Loucy (cell line): ENCODE data around the gene IRS1.

Source experiments
- H2AFZ ChIP-seq: fragments of 200-600 bp; sonication (generic); 2 replicates; pipeline ENCODE4 v1.6.0; 2016; ENCODE audit warnings: antibody characterized with exemption, mild to moderate bottlenecking, low read length, moderate library complexity
- H3F3A ChIP-seq: fragments of 200-600 bp; 2 replicates; pipeline ENCODE4 v1.6.0; 2016; ENCODE audit warnings: antibody characterized with exemption, low read depth, mild to moderate bottlenecking
- H3K27me3 ChIP-seq: fragments of 200-600 bp; sonication (generic); 2 replicates; pipeline ENCODE4 v1.6.1; 2014; ENCODE audit warnings: low read length, mild to moderate bottlenecking; ENCODE audit not compliant: insufficient read depth, poor library complexity, severe bottlenecking
- H3K36me3 ChIP-seq: fragments of 200-600 bp; sonication (generic); 2 replicates; pipeline ENCODE4 v1.6.1; 2016; ENCODE audit warnings: low read length; ENCODE audit not compliant: insufficient read depth
- H3K4me1 ChIP-seq: fragments of 200-600 bp; sonication (generic); 2 replicates; pipeline ENCODE4 v1.5.1; 2014; ENCODE audit warnings: low read length, mild to moderate bottlenecking; ENCODE audit not compliant: insufficient read depth, poor library complexity, severe bottlenecking
- H3K4me2 ChIP-seq: fragments of 200-600 bp; sonication (generic); 2 replicates; pipeline ENCODE4 v1.6.0; 2014; ENCODE audit warnings: antibody characterized with exemption, low read length, low read depth, mild to moderate bottlenecking; ENCODE audit not compliant: poor library complexity, severe bottlenecking
- H3K4me3 ChIP-seq: fragments of 200-600 bp; sonication (generic); 2 replicates; pipeline ENCODE4 v1.5.1; 2014; ENCODE audit warnings: low read length, mild to moderate bottlenecking, mixed read lengths; ENCODE audit not compliant: poor library complexity, severe bottlenecking
- H3K79me2 ChIP-seq: fragments of 200-600 bp; sonication (generic); 2 replicates; pipeline ENCODE4 v1.6.1; 2014; ENCODE audit warnings: low read length; ENCODE audit not compliant: insufficient read depth
- H3K9ac ChIP-seq: fragments of 200-600 bp; sonication (generic); 2 replicates; pipeline ENCODE4 v1.6.0; 2014; ENCODE audit warnings: mild to moderate bottlenecking, low read depth, low read length, moderate library complexity; ENCODE audit not compliant: poor library complexity, severe bottlenecking
- H3K9me2 ChIP-seq: fragments of 200-600 bp; sonication (generic); replicated peaks from 2 replicates; pipeline ENCODE4 v1.6.1; 2016; ENCODE audit warnings: low read depth, low read length, mixed read lengths
- H3K9me3 ChIP-seq: fragments of 200-600 bp; sonication (generic); 2 replicates; pipeline ENCODE4 v1.6.1; 2014; ENCODE audit warnings: mild to moderate bottlenecking, antibody characterized with exemption, low read length, low read depth; ENCODE audit not compliant: insufficient read depth
- H4K20me1 ChIP-seq: fragments of 200-600 bp; sonication (generic); 2 replicates; pipeline ENCODE4 v1.6.0; 2014; ENCODE audit warnings: antibody characterized with exemption, low read length, mild to moderate bottlenecking; ENCODE audit not compliant: insufficient read depth, poor library complexity, severe bottlenecking
- CTCF ChIP-seq: fragments of 200-600 bp; sonication (generic); conservative IDR thresholded peaks from 2 replicates; pipeline ENCODE4 v1.5.1; 2014; ENCODE audit warnings: mild to moderate bottlenecking, antibody characterized with exemption, low read length
- EZH2phosphoT487 ChIP-seq: fragments of 200-600 bp; IDR thresholded peaks from 2 replicates; pipeline ENCODE4 v1.6.1; 2018; ENCODE audit warnings: antibody characterized with exemption, mild to moderate bottlenecking, moderate library complexity, borderline replicate concordance

IRS1 gene

DNA sequence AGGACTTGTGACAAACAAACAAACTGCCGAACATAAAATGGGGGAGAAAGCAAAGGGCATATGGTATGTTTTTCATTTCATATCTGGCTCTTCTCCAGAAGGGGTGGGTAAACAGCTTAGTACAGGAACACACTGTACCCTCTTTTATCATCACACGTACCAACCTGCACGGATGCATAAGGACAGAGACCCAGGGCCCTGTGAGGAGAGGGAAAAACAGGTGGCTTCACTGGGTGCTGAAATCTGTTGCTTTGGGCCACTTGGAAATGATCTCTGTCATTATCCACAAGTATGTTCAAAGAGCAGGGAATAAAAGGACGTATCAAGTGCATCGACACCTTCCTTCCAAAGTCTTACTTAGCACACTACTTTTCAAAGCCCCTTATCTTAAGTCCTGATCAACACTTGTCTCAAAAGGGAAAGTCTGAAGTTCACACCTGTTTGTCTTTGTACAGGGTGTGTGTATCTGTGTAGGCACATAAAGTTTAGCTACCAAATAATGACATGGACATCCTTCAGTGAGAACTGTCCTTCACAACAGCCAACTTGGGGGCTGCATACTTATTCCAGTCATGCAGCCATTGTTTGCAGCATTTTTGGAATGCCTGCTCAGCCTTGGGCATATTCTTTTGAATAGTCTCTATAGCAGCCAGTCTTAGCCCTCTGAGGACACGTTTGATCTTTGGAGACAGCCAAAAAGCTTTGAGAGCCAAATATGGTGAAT, 60.6 kb downstream of the IRS1 start:
- Histone ChIP-seq H3K4me1 (no peaks in the 10 kb centered on the region), H3K9ac (no peak overlapping the region)
- no peak for TF ChIP-seq CTCF
- no peak for TF ChIP-seq EZH2phosphoT487

DNA sequence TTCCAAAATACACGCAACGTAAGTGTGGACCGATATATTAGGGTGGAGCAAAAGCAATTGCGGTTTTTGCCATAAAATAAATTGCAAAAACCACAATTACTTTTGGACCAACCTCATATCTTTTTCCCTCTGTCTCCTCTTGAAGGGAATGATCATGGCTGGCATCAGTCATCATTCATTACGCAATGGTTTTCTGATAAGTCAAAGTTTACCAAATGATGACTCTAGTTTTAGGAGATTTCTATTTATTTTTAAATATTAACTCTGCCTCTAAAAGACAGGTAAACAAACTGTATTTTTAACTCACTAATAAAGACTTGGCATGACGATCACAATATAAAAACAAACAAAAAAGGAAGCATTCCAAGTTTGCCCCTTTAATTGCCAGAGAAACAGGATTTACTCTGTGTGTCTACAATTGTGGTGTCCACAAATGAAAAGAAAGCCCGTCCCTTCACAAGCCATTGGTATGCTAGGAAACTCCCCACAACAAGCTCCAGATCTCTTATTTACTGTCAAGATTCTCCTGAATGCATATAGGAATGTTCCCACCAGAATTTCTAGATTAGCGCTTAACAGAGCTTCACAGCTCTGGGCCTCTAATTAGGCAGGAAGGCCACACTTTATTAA, 61.3 kb downstream of the IRS1 start:
- H3K4me1 ChIP-seq = no peaks in the 10 kb centered on the region
- H2AFZ ChIP-seq = no peak overlapping the region
- H4K20me1 ChIP-seq = no peaks in the 10 kb centered on the region
- H3K79me2 ChIP-seq = no peaks in the 10 kb centered on the region
- no peaks in the 10 kb centered on the region for H3K9me3 ChIP-seq
- H3K4me3 ChIP-seq = no peak overlapping the region
- no peaks in the 10 kb centered on the region for H3K9me2 ChIP-seq
- H3K27me3 ChIP-seq = no peaks in the 10 kb centered on the region
- no peak for TF ChIP-seq EZH2phosphoT487
- no peak overlapping the region for H3K9ac ChIP-seq
- no peaks in the 10 kb centered on the region for H3K36me3 ChIP-seq
- H3F3A ChIP-seq = no peaks in the 10 kb centered on the region
- H3K4me2 ChIP-seq = no peak overlapping the region

More for the DNA sequence above, 60.6 kb downstream of the IRS1 start:
- Histone ChIP-seq H4K20me1 (no peaks in the 10 kb centered on the region), H3K79me2 (no peaks in the 10 kb centered on the region), H3K4me2 (no peak overlapping the region), H3K36me3 (no peaks in the 10 kb centered on the region), H3K4me3 (no peak overlapping the region), H2AFZ (no peak overlapping the region), H3K27me3 (no peaks in the 10 kb centered on the region), H3K9me3 (no peaks in the 10 kb centered on the region), H3F3A (no peaks in the 10 kb centered on the region), H3K9me2 (no peaks in the 10 kb centered on the region)

DNA sequence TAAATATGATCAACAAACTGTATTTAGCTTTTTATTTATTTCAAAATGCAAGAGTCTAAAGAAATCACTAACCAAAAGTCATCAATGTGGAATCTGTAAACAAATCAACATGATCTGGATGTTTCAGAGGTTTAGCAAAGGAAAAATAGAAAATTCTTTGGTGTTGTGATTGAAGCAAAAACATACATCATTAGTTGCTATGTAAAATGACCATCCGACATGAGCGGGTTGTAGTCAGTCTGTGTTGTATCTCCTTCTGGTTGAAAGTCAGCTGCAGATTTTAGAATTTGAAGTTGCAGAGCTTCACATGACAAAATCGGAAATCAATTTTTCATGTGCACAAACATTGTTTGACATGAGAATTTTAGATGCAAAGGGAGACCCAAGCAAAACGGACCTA, 63.2 kb downstream of the IRS1 start:
- no peaks in the 10 kb centered on the region for H3K9me3 ChIP-seq
- no peak overlapping the region for H3K4me3 ChIP-seq
- no peak overlapping the region for H3K4me2 ChIP-seq
- H4K20me1 ChIP-seq = no peaks in the 10 kb centered on the region
- H3K9ac ChIP-seq = no peak overlapping the region
- no peaks in the 10 kb centered on the region for H3K36me3 ChIP-seq
- no peak overlapping the region for H2AFZ ChIP-seq
- TF ChIP-seq EZH2phosphoT487 (no peak), CTCF (no peak)
- H3K27me3 ChIP-seq = no peaks in the 10 kb centered on the region
- no peaks in the 10 kb centered on the region for H3F3A ChIP-seq
- no peaks in the 10 kb centered on the region for H3K9me2 ChIP-seq
- H3K4me1 ChIP-seq = no peaks in the 10 kb centered on the region
- H3K79me2 ChIP-seq = no peaks in the 10 kb centered on the region
